GM19351 (cell line): ENCODE results near the gene VPS26C.
A peak's percentile ranks its signal among the peaks of the same experiment; 100 is the strongest.

Experiments
- ATAC-seq: cut with Tn5 transposase; IDR thresholded peaks from one replicate; pipeline ENCODE4 v1.9.1; 2021; ENCODE audit warnings: mild to moderate bottlenecking, moderate library complexity; ENCODE audit not compliant: unreplicated experiment

The VPS26C gene

DNA sequence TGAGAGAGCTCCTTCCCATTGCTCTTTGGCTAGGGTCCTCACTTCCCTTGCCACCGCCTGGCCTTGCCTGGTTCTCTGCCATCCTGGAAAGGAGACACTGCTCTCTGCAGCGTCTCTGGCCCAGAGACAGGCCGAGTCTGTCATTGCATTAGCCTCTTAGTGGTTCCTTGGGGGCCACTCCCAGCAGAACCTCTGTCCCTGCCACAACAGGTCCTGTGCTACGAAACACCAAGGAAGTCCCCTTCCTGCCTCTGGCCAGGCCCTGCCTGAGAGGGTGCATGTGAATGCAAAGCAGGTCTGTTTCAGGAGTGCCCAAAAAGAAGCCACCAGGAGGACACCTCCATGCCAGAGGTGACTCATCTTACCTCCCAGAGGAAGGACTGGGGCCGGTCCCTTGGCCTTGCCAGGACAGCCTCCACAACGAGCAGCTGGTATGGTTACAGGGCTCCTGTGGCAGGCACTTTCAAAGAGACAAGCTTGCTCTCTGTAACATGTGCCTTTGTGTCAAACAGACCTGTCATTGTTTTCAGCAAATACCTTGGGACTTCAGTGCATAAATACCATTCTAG, 59.6 kb downstream of the VPS26C start:
- ATAC-seq, result peak; percentile 35

DNA sequence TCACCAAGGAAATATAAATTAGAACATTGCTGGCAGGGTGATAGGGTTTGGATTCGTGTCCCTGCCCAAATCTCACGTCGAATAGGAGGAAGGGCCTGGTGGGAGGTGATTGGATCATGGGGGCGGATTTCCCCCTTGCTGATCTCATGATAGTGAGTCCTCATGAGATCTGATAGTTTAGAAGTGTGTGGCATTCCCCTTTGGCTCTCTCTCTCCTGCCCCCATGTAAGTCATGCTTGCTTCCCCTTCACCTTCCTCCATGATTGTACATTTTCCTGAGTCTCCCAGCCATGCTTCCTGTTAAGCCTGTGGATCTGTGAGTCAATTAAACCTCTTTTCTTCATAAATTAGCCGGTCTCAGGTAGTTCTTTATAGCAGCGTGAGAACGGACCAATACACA, 60.6 kb downstream of the VPS26C start:
- ATAC-seq, result no peak

DNA sequence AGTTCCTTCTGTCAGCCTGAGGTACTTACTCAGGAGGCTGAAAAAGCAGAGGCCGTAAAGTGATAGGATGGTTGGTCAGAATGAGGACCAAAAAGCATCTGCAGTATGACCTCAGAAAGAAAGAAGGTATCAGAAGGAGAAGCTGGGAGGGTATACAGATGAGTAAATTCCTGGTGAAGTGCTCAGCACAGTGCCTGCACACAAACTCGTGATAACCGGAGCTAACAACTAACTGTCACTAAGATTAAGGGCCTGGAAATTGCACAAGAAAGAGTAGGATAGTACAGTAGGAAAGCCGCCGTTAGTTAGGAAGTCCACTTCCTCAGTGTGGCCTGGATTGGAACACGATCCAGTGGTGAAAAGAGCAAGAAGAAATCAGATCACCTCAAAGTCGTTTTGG, 62.6 kb downstream of the VPS26C start:
- ATAC-seq, result no peak

DNA sequence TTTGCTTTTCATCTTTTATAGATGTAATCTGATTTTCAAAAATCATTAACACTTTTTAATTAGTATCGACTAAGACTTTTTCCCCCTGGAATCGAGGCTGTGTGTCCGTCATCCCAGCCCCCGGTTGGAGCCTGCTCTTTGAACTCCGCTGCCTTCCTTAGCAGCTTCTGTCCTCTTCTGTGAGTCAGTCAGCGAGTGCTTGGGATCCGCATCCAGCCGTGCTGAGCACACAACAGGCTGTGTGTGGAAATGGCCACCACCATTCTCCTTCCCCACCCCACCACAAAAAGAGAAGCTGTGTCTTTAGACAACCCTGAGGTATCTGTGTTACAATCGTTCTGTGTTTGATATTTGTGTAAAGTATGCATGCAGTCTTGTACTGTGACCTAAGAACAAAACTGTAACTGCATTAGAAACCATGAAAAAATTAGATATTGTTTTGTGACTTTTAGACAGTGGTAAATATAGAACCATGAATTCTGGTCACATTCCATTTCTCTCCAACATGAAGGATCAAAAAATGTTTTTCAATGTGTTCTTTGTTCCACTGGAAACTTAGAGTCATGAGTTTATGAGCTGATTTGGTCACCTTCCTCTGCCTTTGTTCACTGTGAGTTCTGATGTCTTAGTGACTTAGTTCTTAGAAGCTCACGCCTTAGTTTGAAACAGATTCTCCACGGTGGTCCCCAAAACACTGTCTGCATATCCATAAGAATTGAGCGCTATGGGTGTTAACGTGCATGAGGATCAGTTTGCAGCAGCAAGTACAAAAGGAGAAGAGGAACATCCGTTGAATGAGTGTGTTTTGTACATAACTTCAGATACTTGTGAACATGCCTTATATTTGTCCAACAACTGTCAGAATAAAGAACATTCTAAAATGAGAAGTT, 64.7 kb downstream of the VPS26C start:
- no peak for ATAC-seq

DNA sequence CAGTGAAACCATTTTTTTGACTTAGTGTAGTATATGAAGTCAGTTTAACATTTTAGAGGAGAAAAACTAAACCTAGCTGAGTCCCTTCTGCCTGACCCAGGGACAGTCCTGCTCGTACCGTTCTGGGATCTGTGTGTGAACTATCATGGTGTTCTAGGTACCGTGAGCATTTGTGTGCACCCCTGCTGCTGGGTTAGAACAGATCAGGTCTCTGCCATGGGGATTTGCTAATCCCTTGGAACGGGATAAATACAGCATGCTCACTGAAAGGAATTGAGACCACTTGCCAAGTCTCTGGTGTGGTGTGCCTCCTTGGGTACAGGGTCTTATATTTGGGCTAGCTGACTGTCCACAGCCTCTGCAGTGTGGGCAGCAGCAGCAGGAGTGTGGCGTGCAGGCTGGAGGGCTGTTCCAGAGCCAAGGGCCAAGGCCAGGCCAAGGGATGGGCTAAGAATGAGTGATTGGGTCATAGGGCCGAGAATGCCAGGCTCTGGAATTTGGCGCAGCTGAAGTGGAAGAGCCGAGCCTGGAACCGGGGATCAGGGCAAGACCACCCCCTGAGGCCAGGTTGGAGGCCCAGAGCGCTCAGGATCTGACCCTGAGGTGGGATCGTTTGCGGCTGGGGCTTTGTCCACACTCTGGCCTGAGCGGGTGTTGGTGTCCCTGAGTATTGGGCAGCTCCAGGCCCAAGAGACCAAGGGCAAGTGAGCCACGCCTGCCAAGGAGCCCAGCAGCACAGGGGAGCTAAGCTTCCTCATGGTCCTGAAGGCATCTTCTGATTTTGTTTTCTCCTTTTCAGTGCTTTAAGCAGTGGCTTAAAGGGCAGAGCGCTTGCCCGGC, 66.3 kb downstream of the VPS26C start:
- ATAC-seq, result no peak

DNA sequence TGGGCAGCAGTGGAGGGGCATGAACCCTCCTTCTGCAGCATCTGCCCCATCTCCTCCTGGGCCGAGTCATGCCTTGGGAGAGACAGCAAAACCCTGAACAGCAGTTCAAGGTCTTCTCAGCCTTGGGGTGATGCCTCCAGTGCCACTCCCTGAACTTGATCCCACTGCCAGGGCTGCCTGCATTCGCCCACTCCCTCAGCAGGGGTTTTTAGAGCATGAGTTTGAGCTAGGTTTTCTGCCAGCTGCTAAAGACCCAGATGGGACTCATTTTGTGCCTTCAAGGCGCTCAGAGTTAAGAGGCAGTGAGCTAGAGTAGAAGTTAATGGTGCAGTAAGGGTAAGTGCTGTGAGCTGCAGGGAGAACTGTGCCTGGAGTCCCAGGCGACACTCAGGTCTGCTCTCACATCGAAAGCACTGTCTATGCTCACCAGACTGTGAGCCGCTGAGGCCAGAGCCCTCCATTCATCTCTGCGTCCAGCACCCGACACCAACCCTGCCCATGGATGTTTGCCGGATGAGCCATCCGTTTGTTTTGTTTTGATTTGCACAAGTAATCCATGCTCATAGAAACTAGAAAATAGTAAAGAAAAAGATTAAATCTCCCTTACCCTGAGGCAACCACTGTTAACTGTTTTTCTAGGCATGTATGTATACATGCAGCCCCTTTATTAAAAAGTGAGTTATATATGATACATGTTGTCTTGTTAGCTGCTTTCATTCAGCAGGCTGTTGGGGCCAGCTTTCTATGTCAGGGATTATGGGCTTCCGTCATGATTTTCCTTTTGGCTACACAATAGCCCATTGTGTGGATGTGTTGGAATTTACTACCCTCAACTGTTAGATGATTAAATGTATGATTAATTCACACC, 67.8 kb downstream of the VPS26C start:
- ATAC-seq, result no peak

DNA sequence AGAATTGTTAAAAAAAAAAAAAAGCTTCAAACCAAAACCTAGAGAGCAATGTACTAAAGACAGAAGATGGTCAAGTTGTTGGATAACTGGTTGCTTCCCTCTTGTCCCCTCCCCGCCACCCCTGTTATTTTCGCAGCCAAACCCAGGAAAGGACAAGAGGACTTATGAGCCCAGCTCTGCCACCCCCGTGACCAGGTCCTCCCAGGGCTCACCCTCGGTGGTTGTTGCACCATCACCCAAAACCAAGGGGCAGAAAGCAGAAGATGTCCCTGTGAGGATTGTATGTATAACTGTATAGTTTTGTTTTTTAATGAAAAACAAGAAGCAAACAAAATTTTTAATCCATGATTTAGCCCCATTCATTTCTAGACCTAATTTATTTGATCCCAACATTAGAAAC, 69.4 kb downstream of the VPS26C start:
- no peak for ATAC-seq

DNA sequence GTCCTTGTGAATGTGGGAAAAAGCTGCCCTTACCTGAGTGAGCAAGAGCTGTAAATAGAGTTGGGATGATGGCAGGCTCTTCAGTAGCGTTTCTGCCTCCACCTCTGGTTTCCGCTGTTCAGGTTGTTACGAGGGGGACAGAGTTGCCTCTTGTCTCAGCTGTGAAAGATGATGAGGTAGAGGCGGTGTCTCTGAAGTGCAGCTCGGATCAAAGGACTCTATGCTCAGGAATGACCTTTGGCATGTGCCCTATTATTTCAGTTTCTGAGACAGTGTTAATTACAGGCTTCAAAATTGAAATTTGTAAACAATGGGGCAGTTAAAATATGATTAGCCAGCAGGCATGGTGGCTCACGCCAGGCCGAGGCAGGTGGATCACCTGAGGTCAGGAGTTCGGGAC, 70.3 kb downstream of the VPS26C start:
- ATAC-seq, result no peak

DNA sequence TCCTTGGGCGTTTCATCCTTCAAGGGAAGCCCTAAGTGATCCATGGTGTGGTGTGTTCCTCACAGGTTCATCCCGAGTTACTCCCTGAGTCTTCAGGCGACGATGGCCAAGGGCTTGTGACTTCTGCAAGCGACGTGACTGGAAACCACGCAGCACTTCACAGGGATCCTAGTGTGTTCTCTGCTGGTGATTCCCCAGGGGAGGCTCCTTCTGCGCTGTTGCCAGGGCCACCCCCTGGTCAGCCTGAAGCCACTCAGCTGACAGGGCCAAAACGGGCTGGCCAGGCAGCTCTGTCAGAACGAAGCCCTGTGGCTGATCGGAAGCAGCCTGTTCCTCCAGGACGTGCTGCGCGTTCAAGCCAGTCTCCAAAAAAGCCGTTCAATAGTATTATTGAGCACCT, 71.5 kb downstream of the VPS26C start:
- ATAC-seq, result no peak

DNA sequence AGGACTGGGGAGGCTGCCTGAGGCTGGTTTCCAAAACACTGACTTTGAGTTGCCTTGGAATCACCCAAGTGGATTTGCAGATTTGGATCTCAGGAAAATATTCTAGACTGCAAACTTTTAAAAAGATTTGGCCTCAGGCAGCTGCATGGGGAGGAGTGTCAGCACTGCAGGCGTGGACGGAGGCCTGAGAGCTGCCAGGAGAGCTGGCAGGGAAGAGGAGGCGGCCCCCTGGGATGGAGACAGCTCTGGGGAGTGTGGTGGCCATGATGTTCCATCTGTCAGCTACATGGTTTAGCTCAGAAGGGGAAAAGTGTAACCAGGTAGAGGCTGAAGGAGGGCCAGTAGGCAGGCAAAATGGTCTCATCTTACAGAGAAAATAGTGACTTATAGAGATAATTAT, 72.1 kb downstream of the VPS26C start:
- no peak for ATAC-seq

DNA sequence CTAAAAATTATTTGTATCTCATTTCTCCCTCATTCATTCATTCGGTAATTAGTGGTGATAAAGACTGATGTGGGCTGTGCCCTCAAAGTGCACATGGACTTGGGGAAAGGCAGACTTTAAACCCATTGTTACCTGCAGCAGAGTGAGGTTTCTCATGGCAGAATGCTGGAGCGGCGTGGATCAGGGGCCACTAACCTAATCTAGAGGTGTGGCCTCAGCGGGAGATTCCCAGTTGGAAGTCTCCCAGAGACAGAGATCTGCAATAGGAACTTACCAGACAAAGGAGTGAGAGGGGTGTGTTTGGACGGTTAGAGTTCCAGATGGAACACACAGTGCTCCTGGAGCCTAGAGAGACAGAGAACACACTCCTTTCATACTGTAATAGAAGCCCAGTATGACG, 73.5 kb downstream of the VPS26C start:
- no peak for ATAC-seq

DNA sequence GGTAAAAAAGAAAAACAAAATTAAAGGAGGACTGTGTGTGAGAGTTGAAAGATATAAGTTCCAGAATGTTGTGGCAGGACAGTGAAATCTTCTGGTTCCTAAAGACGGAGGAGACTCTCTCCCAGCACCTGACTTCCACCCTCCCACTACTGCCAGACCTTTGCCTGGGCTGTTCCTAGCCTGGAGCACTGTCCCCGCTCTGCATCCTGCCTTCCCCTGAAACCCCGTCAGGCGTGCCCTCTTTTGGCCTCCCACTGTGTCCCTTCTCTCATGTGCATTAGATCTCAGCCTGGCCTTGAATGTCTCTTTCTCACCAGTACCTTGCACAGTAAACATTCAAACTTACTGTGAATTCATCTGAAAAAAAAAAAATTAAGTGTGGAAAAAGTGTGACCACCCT, 74.1 kb downstream of the VPS26C start:
- ATAC-seq, result no peak

DNA sequence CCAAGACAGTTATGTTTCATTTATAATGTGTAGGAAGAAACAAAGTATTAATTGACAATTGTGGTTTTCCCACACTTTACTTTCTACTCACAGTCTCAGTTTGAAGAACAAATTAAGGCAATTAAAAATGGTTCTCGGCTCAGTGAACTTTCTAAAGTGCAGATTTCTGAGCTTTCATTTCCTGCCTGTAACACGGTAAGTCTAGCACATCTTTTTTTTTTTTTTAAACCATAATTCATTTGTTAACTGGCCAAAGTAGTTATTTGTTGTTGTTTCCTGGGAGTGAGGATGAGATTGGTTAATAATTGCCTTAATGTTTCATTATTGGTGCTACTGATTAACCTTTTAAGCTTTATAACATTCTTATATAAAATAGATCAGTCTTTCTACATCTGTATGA, 75.1 kb downstream of the VPS26C start:
- no peak for ATAC-seq

DNA sequence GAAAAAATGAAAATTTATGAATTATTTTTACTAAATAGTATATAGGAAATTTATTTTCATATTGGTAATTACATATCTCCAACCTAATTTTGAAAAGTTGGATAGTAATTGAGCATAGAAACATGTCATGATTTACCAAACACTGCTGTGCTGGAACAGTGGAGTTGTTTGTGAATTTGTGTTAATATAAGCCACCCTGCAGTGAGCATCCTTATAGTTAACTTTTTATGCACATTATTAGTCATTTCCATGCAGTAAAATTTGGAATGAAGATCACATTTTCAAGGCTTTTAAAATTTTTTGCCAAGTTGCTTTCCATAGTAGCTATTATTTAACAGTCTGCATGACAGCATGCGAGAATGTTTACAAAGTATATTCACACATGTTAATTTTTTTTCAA, 78.3 kb downstream of the VPS26C start:
- ATAC-seq, result no peak

DNA sequence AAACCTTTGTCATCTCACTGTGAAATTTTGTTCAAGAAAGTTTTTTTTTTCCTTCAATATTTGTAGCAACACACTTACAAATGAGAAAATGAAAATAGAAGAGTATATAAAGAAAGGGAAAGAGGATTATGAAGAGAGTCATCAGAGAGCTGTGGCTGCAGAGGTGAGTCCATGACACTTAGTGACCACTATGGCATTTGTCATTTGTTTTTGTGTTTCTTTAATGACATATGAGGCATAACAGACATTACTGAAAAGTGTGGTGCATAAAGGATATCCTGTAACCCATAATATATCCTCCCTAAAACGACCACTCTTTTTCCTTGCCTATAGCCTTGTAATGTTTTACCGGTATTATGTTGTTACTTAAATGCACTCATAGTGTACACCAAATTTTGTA, 80.2 kb downstream of the VPS26C start:
- ATAC-seq, result no peak

DNA sequence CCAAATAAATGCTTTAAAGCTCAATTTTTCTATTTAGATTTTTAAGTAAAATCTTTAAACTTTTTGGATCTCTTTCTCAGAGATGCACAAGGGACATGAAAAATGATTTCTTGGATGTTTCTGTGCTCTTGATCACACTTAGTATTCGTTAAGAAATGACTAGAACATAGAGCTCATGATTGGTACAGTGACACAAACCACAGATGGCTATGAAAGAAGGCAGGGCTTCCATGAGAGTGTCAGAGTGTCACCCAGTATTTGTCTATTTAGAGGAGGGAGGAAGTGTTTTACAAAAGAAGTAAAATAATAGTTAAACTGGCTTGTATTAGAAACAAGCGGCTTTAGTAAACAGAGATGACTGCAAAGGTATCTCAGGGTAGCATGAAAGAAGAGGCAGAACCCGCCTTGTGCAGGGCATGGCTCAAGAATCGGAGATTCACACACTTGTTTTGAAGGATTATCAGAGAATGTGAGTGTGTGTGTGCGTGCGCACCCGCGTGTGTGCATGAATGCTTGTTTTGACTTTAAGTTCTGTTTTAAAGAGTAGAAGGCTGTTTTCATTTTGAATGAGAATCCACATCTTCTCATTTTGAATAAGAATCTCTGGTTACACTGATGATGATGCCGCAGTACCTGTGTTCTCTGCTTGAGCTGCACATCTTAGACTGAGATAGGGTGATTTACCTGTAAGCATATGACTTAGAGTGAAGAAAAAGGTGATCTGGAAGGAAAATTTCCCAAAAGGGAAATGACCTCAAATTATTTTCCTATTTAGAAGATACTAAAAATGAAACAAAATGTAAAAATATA, 82.1 kb downstream of the VPS26C start:
- no peak for ATAC-seq

DNA sequence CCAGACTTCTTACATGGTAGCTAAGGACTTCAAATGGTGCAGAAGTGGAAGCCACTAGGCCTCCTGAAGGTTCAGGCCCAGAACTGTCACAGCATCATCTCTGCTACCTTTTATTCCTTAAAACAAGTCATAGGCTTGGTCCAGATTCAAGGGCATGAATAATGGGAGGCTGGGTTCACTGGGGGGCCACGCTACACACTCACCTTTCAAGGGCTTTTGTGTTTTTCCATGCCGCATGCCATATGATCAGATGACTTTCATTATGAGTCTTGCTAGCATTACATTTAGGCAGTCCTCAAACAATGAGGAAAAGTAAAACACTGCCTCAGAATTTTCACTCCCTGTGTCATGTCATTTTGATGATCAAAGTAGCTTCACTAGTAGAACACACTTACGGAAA, 83.4 kb downstream of the VPS26C start:
- no peak for ATAC-seq

DNA sequence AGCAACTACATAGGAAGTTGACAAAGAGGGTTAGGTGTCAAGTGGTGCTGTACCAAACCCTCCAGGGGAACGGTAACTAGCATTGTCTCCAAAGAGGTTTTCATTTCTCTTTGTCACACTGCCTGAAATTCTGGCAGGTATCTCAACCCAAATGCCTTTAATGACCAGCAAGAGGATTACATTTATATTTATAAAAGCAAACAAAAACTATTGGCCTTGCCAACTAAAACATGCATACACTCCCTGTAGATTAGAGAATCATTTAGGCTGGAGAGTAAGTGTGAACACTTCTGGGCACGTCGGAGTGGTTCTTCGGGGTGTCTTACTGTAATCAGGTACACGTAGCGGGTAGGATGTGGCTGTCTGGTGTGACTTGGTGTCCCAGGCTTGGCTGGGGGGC, 84.9 kb downstream of the VPS26C start:
- ATAC-seq, result no peak

DNA sequence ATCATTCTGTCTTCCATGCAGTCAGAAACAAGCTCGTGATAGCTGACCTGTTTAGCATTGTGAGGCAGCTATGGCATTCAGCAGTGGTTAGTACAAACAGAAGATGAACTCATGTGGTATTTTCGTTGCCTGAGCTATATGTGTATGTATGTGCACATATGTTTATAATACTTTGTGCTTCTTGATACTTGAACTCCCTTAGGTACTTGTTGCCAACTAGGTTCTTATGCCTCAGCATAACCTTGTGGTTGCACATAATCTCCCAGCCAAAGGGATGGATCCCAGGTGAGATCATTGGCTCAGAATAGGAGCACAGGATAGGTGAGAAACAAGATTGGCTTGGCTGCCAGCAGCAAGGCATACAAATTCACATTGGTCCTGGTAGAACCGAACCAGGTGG, 86.1 kb downstream of the VPS26C start:
- no peak for ATAC-seq

DNA sequence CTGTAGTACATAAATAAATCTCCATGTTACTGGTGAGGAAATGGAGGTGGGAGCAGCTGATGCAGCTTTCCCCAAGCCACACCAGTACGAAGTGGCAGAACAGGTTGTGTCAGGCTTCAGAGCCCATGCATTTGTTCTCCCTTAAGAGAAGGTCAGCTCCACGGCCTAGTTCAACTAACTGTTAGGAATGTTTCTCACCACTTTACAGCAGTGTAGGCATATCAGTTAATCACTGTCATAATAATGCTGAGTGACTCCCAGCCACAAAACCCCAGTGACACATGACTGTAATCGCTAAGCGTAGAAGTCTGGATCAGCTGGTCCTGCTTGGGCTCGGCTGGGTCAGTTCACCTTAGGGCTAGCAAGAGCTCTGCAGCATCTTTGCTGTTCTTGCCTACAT, 90.4 kb downstream of the VPS26C start:
- ATAC-seq, result no peak
